HG02870 (cell line): ENCODE data around the gene VEGFC.

ENCODE experiments used
- ATAC-seq: cut with Tn5 transposase; IDR thresholded peaks from one replicate; pipeline ENCODE4 v1.9.1; 2021; ENCODE audit warnings: mild to moderate bottlenecking, moderate library complexity; ENCODE audit not compliant: unreplicated experiment

VEGFC gene

GRCh38 chr4:176709417-176709816 lies 83.3 kb downstream of the VEGFC start:
- no peak for ATAC-seq

- ATAC-seq, result no peak
These were observed 83.9 kb downstream of the VEGFC start for GRCh38 chr4:176708771-176709311.

- ATAC-seq, result no peak
These were observed 102.0 kb downstream of the VEGFC start for GRCh38 chr4:176690716-176691115.

GRCh38 chr4:176680668-176681180 lies 112.0 kb downstream of the VEGFC start:
- ATAC-seq, result no peak

- no peak for ATAC-seq
These were observed 115.8 kb downstream of the VEGFC start for GRCh38 chr4:176676901-176677300.

GRCh38 chr4:176675810-176676209 lies 116.9 kb downstream of the VEGFC start:
- no peak for ATAC-seq

- ATAC-seq, result no peak
These were observed 121.2 kb downstream of the VEGFC start for GRCh38 chr4:176671532-176671931.

GRCh38 chr4:176668324-176668723 lies 124.4 kb downstream of the VEGFC start:
- no peak for ATAC-seq

- no peak for ATAC-seq
These were observed 127.8 kb downstream of the VEGFC start for GRCh38 chr4:176664964-176665363.

- no peak for ATAC-seq
These were observed 132.2 kb downstream of the VEGFC start for GRCh38 chr4:176660561-176660960.

- no peak for ATAC-seq
These were observed 136.6 kb downstream of the VEGFC start for GRCh38 chr4:176656108-176656507.

- ATAC-seq, result no peak
These were observed 138.0 kb downstream of the VEGFC start for GRCh38 chr4:176654565-176655216.

- ATAC-seq, result no peak
These were observed 139.1 kb downstream of the VEGFC start for GRCh38 chr4:176653401-176654220.

- no peak for ATAC-seq
These were observed 146.4 kb downstream of the VEGFC start for GRCh38 chr4:176646311-176646710.

- no peak for ATAC-seq
These were observed 147.3 kb downstream of the VEGFC start for GRCh38 chr4:176645246-176645960.

GRCh38 chr4:176642472-176642871 lies 150.2 kb downstream of the VEGFC start:
- peak; percentile 75 for ATAC-seq

GRCh38 chr4:176641237-176641636 lies 151.5 kb downstream of the VEGFC start:
- no peak for ATAC-seq

- no peak for ATAC-seq
These were observed 153.7 kb downstream of the VEGFC start for GRCh38 chr4:176638992-176639391.

GRCh38 chr4:176636292-176636691 lies 156.4 kb downstream of the VEGFC start:
- no peak for ATAC-seq

- no peak for ATAC-seq
These were observed 157.1 kb downstream of the VEGFC start for GRCh38 chr4:176635372-176636261.
